ENCODE data around the gene JMJD1C.
"Not testable (repeated sequence)": the region's sequence is repeated elsewhere in the genome, so short reads cannot be mapped to it uniquely, and the experiment has no call there.

Gene JMJD1C

GRCh38 chr10:63246356-63246755, 219.4 kb downstream of the JMJD1C start:
- no peak for DNase-seq (ENCODE audit: extremely low read depth, low read depth)
- no peak for TF ChIP-seq CTCF (IDR thresholded peaks at IDR 0.05; ENCODE audit: low read depth, low read length)

- TF ChIP-seq CTCF (IDR thresholded peaks at IDR 0.05; ENCODE audit: low read depth, low read length), result no peak
- no peak for DNase-seq (ENCODE audit: extremely low read depth, low read depth)
Measured at GRCh38 chr10:63241841-63242281, 223.9 kb downstream of the JMJD1C start.

- no peak for TF ChIP-seq CTCF (IDR thresholded peaks at IDR 0.05; ENCODE audit: low read depth, low read length)
- DNase-seq (ENCODE audit: extremely low read depth, low read depth), result no peak
Measured at GRCh38 chr10:63240807-63241206, 225.0 kb downstream of the JMJD1C start.

GRCh38 chr10:63238501-63238900, 227.3 kb downstream of the JMJD1C start:
- TF ChIP-seq CTCF (IDR thresholded peaks at IDR 0.05; ENCODE audit: low read depth, low read length), result no peak
- DNase-seq (ENCODE audit: extremely low read depth, low read depth), result no peak

GRCh38 chr10:63237396-63237795, 228.4 kb downstream of the JMJD1C start:
- TF ChIP-seq CTCF (IDR thresholded peaks at IDR 0.05; ENCODE audit: low read depth, low read length), result no peak
- no peak for DNase-seq (ENCODE audit: extremely low read depth, low read depth)

- TF ChIP-seq CTCF (IDR thresholded peaks at IDR 0.05; ENCODE audit: low read depth, low read length), result no peak
- peak; percentile 60 for DNase-seq (ENCODE audit: extremely low read depth, low read depth)
Measured at GRCh38 chr10:63236113-63236935, 229.5 kb downstream of the JMJD1C start.

GRCh38 chr10:63235136-63235535, 230.6 kb downstream of the JMJD1C start:
- DNase-seq (ENCODE audit: extremely low read depth, low read depth), result not testable (repeated sequence)

GRCh38 chr10:63229161-63229560, 236.6 kb downstream of the JMJD1C start:
- TF ChIP-seq CTCF (IDR thresholded peaks at IDR 0.05; ENCODE audit: low read depth, low read length), result no peak
- no peak for DNase-seq (ENCODE audit: extremely low read depth, low read depth)

Measured in AG09319 (cell line).